ENCODE measurements around the gene STK17A.

The STK17A gene

DNA sequence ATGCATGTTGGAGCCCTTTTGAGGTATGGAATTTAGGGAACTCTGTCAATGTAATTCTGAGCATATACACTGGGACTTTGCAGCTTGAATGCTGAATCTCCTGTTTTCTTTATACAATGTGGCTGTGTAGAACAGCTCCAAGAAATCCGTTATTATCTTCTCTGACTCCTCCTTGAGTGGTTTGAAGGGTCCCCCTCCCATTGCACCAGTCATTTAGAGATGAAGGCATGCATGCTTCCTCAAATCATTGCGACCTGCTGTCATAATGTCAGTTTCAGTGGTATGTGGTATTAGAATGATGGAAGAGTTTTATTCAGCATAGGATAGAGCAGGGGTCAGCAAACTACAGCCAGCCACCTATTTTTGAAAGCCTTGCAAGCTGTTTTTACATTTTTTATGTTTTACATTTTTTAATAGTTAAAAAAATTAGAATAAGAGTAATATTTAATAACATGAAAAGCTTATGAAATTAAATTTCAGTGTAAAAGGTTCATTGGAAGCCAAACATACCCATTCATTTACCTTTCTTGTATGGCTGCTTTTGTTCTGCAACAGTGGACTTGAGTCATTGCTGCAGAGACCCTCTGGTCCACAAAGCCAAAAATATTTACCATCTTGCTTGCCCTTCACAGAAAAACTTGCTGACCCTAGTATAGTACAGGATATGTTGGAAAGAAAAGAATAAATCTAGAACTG, 8.1 kb downstream of the STK17A start:
- TF ChIP-seq, protein P1, sequence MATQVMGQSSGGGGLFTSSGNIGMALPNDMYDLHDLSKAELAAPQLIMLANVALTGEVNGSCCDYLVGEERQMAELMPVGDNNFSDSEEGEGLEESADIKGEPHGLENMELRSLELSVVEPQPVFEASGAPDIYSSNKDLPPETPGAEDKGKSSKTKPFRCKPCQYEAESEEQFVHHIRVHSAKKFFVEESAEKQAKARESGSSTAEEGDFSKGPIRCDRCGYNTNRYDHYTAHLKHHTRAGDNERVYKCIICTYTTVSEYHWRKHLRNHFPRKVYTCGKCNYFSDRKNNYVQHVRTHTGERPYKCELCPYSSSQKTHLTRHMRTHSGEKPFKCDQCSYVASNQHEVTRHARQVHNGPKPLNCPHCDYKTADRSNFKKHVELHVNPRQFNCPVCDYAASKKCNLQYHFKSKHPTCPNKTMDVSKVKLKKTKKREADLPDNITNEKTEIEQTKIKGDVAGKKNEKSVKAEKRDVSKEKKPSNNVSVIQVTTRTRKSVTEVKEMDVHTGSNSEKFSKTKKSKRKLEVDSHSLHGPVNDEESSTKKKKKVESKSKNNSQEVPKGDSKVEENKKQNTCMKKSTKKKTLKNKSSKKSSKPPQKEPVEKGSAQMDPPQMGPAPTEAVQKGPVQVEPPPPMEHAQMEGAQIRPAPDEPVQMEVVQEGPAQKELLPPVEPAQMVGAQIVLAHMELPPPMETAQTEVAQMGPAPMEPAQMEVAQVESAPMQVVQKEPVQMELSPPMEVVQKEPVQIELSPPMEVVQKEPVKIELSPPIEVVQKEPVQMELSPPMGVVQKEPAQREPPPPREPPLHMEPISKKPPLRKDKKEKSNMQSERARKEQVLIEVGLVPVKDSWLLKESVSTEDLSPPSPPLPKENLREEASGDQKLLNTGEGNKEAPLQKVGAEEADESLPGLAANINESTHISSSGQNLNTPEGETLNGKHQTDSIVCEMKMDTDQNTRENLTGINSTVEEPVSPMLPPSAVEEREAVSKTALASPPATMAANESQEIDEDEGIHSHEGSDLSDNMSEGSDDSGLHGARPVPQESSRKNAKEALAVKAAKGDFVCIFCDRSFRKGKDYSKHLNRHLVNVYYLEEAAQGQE (IDR thresholded peaks at IDR 0.05; ENCODE audit: low read depth), result no peak
- TF ChIP-seq EGR1 (IDR thresholded peaks at IDR 0.05) (no peak), TEAD4 (IDR thresholded peaks at IDR 0.05) (no peak), CEBPB (IDR thresholded peaks at IDR 0.05) (no peak), RAD21 (IDR thresholded peaks at IDR 0.05; ENCODE audit: low read depth) (no peak), TAF1 (IDR thresholded peaks at IDR 0.05; ENCODE audit: low read depth) (no peak), YY1 (IDR thresholded peaks at IDR 0.05; ENCODE audit: low read depth) (no peak), ZBTB7A (IDR thresholded peaks at IDR 0.05; ENCODE audit: low read depth) (no peak), NFIC (IDR thresholded peaks at IDR 0.05) (no peak), TCF12 (IDR thresholded peaks at IDR 0.05; ENCODE audit: low read depth) (no peak), EP300 (IDR thresholded peaks at IDR 0.05; ENCODE audit: borderline replicate concordance) (no peak), CREB1 (IDR thresholded peaks at IDR 0.05; ENCODE audit: low read depth) (no peak), FOXM1 (IDR thresholded peaks at IDR 0.05; ENCODE audit: borderline replicate concordance, low read depth) (no peak)
- TF ChIP-seq, protein P2, sequence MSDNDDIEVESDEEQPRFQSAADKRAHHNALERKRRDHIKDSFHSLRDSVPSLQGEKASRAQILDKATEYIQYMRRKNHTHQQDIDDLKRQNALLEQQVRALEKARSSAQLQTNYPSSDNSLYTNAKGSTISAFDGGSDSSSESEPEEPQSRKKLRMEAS (IDR thresholded peaks at IDR 0.05), result no peak
- TF ChIP-seq, protein P3, sequence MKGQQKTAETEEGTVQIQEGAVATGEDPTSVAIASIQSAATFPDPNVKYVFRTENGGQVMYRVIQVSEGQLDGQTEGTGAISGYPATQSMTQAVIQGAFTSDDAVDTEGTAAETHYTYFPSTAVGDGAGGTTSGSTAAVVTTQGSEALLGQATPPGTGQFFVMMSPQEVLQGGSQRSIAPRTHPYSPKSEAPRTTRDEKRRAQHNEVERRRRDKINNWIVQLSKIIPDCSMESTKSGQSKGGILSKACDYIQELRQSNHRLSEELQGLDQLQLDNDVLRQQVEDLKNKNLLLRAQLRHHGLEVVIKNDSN (IDR thresholded peaks at IDR 0.05), result no peak

DNA sequence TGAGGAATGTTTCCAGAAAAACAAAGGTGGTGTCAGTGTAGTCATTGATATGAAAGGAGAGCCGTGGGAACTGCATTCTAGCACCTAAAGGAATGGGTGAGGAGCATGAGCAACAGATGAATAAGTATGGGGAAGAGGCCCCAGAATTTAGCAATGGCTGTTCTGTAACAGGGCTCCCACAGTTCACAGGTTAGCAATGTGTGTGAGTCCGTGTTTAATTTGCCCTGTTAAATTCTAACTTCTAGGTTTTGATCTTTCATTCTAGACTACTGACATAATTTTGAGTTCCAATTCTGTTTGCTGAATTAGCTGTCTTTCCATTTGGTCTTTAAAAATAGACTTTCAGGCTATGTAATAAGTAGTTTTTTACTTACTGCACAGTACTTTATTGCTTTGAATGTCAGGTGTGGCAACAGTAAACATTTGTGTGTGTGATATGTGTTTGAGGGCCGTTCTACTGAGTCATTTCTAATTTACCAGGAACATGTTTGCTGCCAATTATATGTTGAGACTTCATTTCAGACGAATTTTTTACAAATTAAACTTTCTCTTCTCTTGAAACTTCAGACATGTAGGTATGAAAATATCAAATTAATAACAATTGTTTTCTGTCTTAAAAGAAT, 8.8 kb downstream of the STK17A start:
- TF ChIP-seq RAD21 (IDR thresholded peaks at IDR 0.05; ENCODE audit: low read depth) (no peak), EGR1 (IDR thresholded peaks at IDR 0.05) (no peak), NFIC (IDR thresholded peaks at IDR 0.05) (no peak), EP300 (IDR thresholded peaks at IDR 0.05; ENCODE audit: borderline replicate concordance) (no peak), YY1 (IDR thresholded peaks at IDR 0.05; ENCODE audit: low read depth) (no peak), CREB1 (IDR thresholded peaks at IDR 0.05; ENCODE audit: low read depth) (no peak), TAF1 (IDR thresholded peaks at IDR 0.05; ENCODE audit: low read depth) (no peak), ZBTB7A (IDR thresholded peaks at IDR 0.05; ENCODE audit: low read depth) (no peak), CEBPB (IDR thresholded peaks at IDR 0.05) (no peak)
- TF ChIP-seq, protein P2 (IDR thresholded peaks at IDR 0.05), result no peak
- TF ChIP-seq, protein P1 (IDR thresholded peaks at IDR 0.05; ENCODE audit: low read depth), result no peak
- TF ChIP-seq, protein P3 (IDR thresholded peaks at IDR 0.05), result no peak

DNA sequence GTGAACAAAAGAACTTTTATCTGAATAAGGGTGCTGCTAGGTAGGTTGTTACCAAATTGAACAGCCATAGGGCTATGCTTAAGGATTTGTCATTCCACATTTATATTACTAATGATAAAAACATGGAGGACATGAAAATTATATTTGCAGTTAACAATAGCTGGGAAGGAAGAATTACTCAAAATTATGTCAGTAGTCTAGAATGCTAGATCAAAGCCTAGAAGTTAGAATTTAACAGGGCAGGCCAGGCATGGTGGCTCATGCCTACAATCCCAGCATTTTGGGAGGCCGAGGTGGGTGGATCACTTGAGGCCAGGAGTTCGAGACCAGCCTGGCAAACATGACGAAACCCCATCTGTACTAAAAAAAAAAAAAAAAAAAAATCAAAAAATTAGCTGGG, 9.4 kb downstream of the STK17A start:
- TF ChIP-seq, protein P2 (IDR thresholded peaks at IDR 0.05), result no peak
- TF ChIP-seq TAF1 (IDR thresholded peaks at IDR 0.05; ENCODE audit: low read depth) (no peak), FOXM1 (IDR thresholded peaks at IDR 0.05; ENCODE audit: borderline replicate concordance, low read depth) (no peak), EP300 (IDR thresholded peaks at IDR 0.05; ENCODE audit: borderline replicate concordance) (no peak), ZBTB7A (IDR thresholded peaks at IDR 0.05; ENCODE audit: low read depth) (no peak), TCF12 (IDR thresholded peaks at IDR 0.05; ENCODE audit: low read depth) (no peak), NFIC (IDR thresholded peaks at IDR 0.05) (no peak), YY1 (IDR thresholded peaks at IDR 0.05; ENCODE audit: low read depth) (no peak), EGR1 (IDR thresholded peaks at IDR 0.05) (no peak)
- TF ChIP-seq, protein P1 (IDR thresholded peaks at IDR 0.05; ENCODE audit: low read depth), result no peak
- TF ChIP-seq, protein P3 (IDR thresholded peaks at IDR 0.05), result no peak

Data from Ishikawa (cell line).